Activated CD4-positive, alpha-beta T cell treated with anti-CD3 and anti-CD28 coated beads, Interleukin-2, amount 10 ng/mL, durations not matched to agents 24 days and 14 days (primary cell): ENCODE data around the gene MCF2L2. TPM values are rescaled to one million over a fixed set of nuclear protein-coding genes. Genes with fewer than 3 reads are reported as not detected.
"Not testable (repeated sequence)": the region's sequence is repeated elsewhere in the genome, so short reads cannot be mapped to it uniquely, and the experiment has no call there.

ENCODE experiments used
- DNase-seq: peaks from one replicate; pipeline ENCODE4 v3.0.0; 2022
- H3K27ac Mint-ChIP-seq: one replicate; pipeline ENCODE4 v1.8.0; 2022; ENCODE audit warnings: mild to moderate bottlenecking, mixed read lengths
- H3K27me3 Mint-ChIP-seq: one replicate; pipeline ENCODE4 v1.8.0; 2022; ENCODE audit warnings: mixed read lengths
- H3K36me3 Mint-ChIP-seq: one replicate; pipeline ENCODE4 v1.8.0; 2022; ENCODE audit warnings: low read depth, mild to moderate bottlenecking, mixed read lengths
- H3K4me1 Mint-ChIP-seq: one replicate; pipeline ENCODE4 v1.8.0; 2021; ENCODE audit warnings: mixed read lengths
- H3K4me3 Mint-ChIP-seq: one replicate; pipeline ENCODE4 v1.8.0; 2022; ENCODE audit warnings: mild to moderate bottlenecking, moderate library complexity, mixed read lengths
- H3K9me3 Mint-ChIP-seq: one replicate; pipeline ENCODE4 v1.8.0; 2021; ENCODE audit warnings: mixed read lengths
- intact Hi-C: fragments of 100-400 bp; cut with micrococcal nuclease; formaldehyde crosslinking; loops from one replicate; pipeline ENCODE4 v1.15.1; 2023
- total RNA-seq: library from RNA; stranded (reverse); gene quantifications from 2 replicates; pipeline ENCODE4 v1.2.3, GENCODE V29; 2022

The MCF2L2 gene
- total RNA-seq, 1 donor from 2014 or later, result 4.8 TPM

DNA sequence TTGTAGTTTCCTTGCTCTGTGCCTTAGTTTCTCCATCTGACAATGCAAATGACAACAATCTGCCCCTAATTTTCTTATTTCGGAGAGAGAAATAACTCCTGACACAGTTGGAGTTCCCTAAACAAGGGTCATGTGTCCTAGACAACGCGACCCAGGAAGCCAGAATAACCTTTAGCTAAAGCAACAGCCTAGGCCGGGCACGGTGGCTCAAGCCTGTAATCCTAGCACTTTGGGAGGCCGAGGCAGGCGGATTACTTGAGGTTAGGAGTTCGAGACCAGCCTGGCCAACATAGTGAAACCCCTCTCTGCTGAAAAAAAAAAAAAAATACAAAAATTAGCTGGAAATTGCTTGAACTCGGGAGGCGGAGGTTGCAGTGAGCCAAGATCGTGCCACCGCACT lies 49.9 kb downstream of the MCF2L2 start:
- no peak for DNase-seq
- Mint-ChIP-seq H3K27ac (no peak overlapping the region), H3K4me1 (peaks cover 25% of the 10 kb centered on the region), H3K4me3 (no peak overlapping the region), H3K27me3 (no peaks in the 10 kb centered on the region), H3K36me3 (peaks cover 4% of the 10 kb centered on the region), H3K9me3 (no peaks in the 10 kb centered on the region)
- intact Hi-C loops, result loop anchor here (5.0 kb wide), 1 partner anchor 111 kb away; no protein-coding TSS in a partner anchor

DNA sequence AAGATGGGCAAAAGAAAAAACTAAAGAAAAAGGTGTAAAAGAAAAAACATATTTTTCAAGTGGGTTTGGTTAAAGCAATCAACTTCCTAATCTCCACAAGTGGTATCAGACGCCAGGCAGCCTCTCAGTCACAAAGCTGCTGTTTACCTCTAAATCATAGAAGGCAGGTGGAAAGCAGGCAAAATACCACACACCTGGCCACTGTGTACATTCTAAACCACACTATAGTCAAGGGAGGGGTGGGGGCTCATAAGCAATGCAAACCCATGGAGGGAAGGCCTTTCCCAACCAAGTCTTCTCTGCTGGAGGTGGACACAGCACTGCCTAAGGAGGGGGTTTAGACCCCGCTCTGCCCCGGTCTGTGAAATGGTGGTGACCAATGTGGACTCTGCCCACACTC lies 50.4 kb downstream of the MCF2L2 start:
- intact Hi-C loops, result loop anchor here (5.0 kb wide), 1 partner anchor 111 kb away; no protein-coding TSS in a partner anchor
- Mint-ChIP-seq H3K9me3 (no peaks in the 10 kb centered on the region), H3K36me3 (peaks cover 4% of the 10 kb centered on the region), H3K27me3 (no peaks in the 10 kb centered on the region), H3K4me1 (peaks cover 25% of the 10 kb centered on the region), H3K27ac (no peak overlapping the region), H3K4me3 (no peak overlapping the region)
- no peak for DNase-seq

DNA sequence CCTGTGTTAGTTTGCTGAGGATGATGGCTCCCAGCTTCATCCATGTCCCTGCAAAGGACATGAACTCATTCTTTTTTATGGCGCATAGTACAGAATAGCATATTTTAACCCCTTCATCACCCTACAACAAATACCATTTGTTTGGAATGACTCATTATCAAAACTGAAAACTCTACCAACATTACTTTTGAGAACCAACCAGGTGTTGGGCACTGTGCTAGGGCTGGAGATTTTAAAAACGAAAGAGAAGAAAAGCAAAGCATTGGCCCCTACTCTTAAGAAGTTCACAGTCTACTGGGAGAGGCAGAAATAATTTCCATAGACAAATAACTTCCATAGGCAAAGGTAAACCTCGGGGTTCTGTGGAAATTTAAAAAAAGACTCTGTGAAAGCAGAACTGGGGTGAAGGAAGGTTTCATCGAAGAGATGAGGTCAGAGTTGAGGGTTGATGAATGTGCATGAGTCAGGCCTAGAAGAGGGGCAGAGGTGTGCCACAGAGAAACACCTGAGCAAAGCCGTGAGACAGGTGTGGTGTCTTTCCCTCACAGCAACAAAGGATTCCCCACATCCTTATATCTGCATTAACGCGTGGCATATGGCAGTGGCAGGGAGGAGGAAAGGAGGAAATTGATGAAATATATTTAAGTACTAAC lies 51.0 kb downstream of the MCF2L2 start:
- no peak for DNase-seq
- peak overlapping the region; percentile 71 for H3K27ac Mint-ChIP-seq
- peaks cover 4% of the 10 kb centered on the region for H3K36me3 Mint-ChIP-seq
- no peak overlapping the region for H3K4me3 Mint-ChIP-seq
- intact Hi-C loops, result loop anchor here (5.0 kb wide), 1 partner anchor 110 kb away; no protein-coding TSS in a partner anchor
- H3K27me3 Mint-ChIP-seq, result no peaks in the 10 kb centered on the region
- H3K9me3 Mint-ChIP-seq, result no peaks in the 10 kb centered on the region
- H3K4me1 Mint-ChIP-seq, result peaks cover 25% of the 10 kb centered on the region

- no peaks in the 10 kb centered on the region for H3K9me3 Mint-ChIP-seq
- intact Hi-C loops, result loop anchor here (5.0 kb wide), 1 partner anchor 108 kb away; no protein-coding TSS in a partner anchor
- no peak overlapping the region for H3K4me3 Mint-ChIP-seq
- no peaks in the 10 kb centered on the region for H3K27me3 Mint-ChIP-seq
- H3K36me3 Mint-ChIP-seq, result peaks cover 4% of the 10 kb centered on the region
- no peak for DNase-seq
- no peak overlapping the region for H3K27ac Mint-ChIP-seq
- H3K4me1 Mint-ChIP-seq, result peaks cover 21% of the 10 kb centered on the region
Measured at GRCh38 chr3:183375787-183376186, 52.6 kb downstream of the MCF2L2 start.

DNA sequence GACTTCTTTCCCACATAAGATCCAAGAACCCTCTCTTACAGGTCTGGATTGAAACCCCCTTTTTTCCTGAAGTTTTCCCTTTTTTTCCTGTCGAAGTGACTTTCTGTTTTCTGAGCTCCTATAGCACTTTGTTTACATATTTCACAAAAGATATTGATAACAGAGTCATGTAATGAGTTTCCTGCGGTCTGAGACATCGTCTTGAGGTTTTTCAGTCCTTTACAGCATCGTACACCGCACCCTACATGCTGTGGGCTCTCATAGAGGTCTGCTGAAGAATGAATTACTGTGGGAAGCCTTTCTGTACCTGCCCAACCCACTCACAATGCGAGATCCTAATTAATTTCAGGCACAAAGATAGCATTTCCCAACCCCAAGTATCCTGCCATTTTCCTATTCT lies 53.1 kb downstream of the MCF2L2 start:
- H3K27me3 Mint-ChIP-seq, result no peaks in the 10 kb centered on the region
- H3K4me1 Mint-ChIP-seq, result peaks cover 24% of the 10 kb centered on the region
- intact Hi-C loops, result loop anchor here (5.0 kb wide), 1 partner anchor 108 kb away; no protein-coding TSS in a partner anchor
- no peak overlapping the region for H3K27ac Mint-ChIP-seq
- no peak overlapping the region for H3K4me3 Mint-ChIP-seq
- peaks cover 4% of the 10 kb centered on the region for H3K36me3 Mint-ChIP-seq
- DNase-seq, result no peak
- H3K9me3 Mint-ChIP-seq, result no peaks in the 10 kb centered on the region

GRCh38 chr3:183372911-183373310 lies 55.5 kb downstream of the MCF2L2 start:
- H3K36me3 Mint-ChIP-seq, result peaks cover 7% of the 10 kb centered on the region
- no peaks in the 10 kb centered on the region for H3K27me3 Mint-ChIP-seq
- DNase-seq, result no peak
- H3K9me3 Mint-ChIP-seq, result peaks cover 3% of the 10 kb centered on the region
- intact Hi-C loops, result no loop called here
- no peak overlapping the region for H3K4me3 Mint-ChIP-seq
- no peak overlapping the region for H3K27ac Mint-ChIP-seq
- peaks cover 22% of the 10 kb centered on the region for H3K4me1 Mint-ChIP-seq

GRCh38 chr3:183371600-183371968 lies 56.8 kb downstream of the MCF2L2 start:
- H3K9me3 Mint-ChIP-seq, H3K4me3 Mint-ChIP-seq, DNase-seq, H3K27me3 Mint-ChIP-seq, H3K36me3 Mint-ChIP-seq, H3K27ac Mint-ChIP-seq, intact Hi-C loops: not testable (repeated sequence)
- H3K4me1 Mint-ChIP-seq, result peaks cover 15% of the 10 kb centered on the region

- Mint-ChIP-seq H3K4me3 (no peak overlapping the region), H3K27ac (no peak overlapping the region), H3K36me3 (peaks cover 8% of the 10 kb centered on the region), H3K9me3 (peaks cover 11% of the 10 kb centered on the region), H3K27me3 (no peaks in the 10 kb centered on the region), H3K4me1 (peaks cover 25% of the 10 kb centered on the region)
- intact Hi-C loops, result no loop called here
- no peak for DNase-seq
Measured at GRCh38 chr3:183370391-183370790, 58.0 kb downstream of the MCF2L2 start.

DNA sequence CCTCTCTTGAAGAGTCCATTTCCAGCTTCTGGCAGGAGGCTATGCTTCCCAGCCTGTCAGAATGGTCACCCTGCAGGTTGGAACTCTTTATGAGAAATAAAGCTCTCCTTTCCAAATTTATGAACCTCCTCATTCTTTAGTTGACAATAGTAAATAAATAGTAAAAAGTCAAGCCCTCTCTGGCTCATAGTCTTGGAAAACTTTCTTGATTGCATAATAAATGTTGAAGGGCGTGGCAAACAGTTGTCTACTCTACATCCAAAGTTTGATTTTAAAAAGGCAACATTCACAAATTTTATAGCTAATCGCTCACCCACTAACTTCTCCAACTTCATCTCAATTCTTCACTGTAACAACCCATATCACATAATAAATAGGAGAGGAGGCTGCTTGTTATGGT lies 58.8 kb downstream of the MCF2L2 start:
- Mint-ChIP-seq H3K36me3 (peaks cover 8% of the 10 kb centered on the region), H3K27me3 (no peaks in the 10 kb centered on the region), H3K27ac (no peak overlapping the region), H3K4me3 (no peak overlapping the region), H3K4me1 (peaks cover 24% of the 10 kb centered on the region), H3K9me3 (peaks cover 11% of the 10 kb centered on the region)
- no peak for DNase-seq
- intact Hi-C loops, result loop anchor here (5.0 kb wide), 1 partner anchor 62 kb away; no protein-coding TSS in a partner anchor

DNA sequence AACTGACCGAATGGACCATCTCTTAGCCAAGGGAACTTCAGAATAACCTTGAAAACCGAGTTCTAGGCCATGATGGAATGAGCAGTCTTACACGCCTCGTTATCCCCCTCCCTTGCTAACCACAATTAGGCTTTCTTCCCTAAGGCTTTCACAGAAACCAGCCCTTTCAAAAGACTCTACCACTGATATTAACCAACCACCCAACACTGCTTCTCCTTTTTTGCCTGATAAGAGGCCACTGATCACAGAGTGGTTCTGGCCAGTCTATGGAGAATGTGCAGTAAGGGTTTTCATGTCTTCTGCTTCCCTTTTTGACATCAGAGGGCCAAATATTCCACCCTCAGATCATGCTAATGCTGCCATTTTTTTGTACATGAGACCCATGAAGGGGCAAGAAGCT lies 59.3 kb downstream of the MCF2L2 start:
- no peak overlapping the region for H3K4me3 Mint-ChIP-seq
- intact Hi-C loops, result loop anchor here (5.0 kb wide), 1 partner anchor 62 kb away; no protein-coding TSS in a partner anchor
- peaks cover 24% of the 10 kb centered on the region for H3K4me1 Mint-ChIP-seq
- no peaks in the 10 kb centered on the region for H3K27me3 Mint-ChIP-seq
- no peak overlapping the region for H3K27ac Mint-ChIP-seq
- peaks cover 11% of the 10 kb centered on the region for H3K9me3 Mint-ChIP-seq
- peaks cover 8% of the 10 kb centered on the region for H3K36me3 Mint-ChIP-seq
- no peak for DNase-seq

DNA sequence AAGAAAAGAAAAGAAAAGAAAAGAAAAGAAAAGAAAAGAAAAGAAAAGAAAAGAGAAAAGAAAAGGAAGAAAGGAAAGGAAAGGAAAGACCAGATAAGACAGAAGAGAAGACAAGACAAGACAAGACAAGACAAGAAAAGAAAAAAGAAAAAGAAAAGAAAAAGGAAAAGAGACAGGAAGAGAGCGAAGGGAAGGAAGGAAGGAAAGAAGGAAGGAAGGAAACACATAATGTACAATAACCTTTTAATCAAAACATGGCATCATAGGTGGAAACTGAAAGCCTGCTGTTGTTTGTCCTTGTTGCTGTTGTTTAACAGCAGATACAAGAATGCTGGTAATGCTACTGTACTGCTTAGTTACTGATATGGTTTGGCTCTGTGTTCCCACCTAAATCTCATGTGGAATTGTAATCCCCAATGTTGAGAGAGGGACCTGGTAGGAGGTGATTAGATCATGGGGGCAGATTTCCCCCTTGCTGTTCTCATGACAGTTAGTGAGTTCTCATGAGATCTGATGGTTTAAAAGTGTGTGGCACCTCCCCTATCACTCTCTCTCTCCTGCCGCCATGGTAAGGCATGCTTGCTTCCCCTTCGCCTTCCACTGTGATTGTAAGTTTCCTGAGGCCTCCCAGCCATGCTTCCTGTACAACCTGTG lies 67.3 kb downstream of the MCF2L2 start:
- H3K36me3 Mint-ChIP-seq, result peaks cover 10% of the 10 kb centered on the region
- intact Hi-C loops, result no loop called here
- no peaks in the 10 kb centered on the region for H3K27me3 Mint-ChIP-seq
- no peak for DNase-seq
- H3K9me3 Mint-ChIP-seq, result peaks cover 4% of the 10 kb centered on the region
- no peak overlapping the region for H3K27ac Mint-ChIP-seq
- no peak overlapping the region for H3K4me3 Mint-ChIP-seq
- peaks cover 12% of the 10 kb centered on the region for H3K4me1 Mint-ChIP-seq

GRCh38 chr3:183359036-183359435 lies 69.4 kb downstream of the MCF2L2 start:
- no peak overlapping the region for H3K4me3 Mint-ChIP-seq
- DNase-seq, result no peak
- intact Hi-C loops, result no loop called here
- peaks cover 2% of the 10 kb centered on the region for H3K4me1 Mint-ChIP-seq
- H3K27ac Mint-ChIP-seq, result no peak overlapping the region
- peaks cover 8% of the 10 kb centered on the region for H3K36me3 Mint-ChIP-seq
- H3K27me3 Mint-ChIP-seq, result no peaks in the 10 kb centered on the region
- H3K9me3 Mint-ChIP-seq, result no peaks in the 10 kb centered on the region

DNA sequence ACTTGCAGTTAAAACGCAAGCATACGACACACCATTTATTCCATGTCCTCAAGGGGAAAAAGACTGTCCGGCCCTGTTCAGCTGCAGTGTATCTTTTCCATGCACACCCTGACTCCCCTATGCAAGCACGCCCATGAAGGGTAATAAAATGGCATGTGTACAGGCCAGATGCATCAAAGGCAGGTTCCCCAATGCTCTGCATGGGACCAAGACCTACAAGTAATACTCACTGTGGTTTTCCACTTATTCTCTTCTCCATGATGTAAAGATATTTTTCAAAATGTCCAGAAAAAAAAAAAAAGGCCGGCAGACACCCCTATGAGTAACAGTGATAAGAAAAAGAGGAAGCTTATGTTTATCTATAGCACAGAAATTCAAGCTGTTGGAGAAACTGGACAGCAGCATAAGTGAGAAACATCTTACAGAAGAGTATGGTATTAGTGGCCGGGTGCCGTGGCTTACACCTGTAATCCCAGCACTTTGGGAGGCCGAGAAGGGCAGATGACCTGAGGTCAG lies 70.8 kb downstream of the MCF2L2 start:
- intact Hi-C loops, result no loop called here
- DNase-seq, result no peak
- H3K4me3 Mint-ChIP-seq, result no peak overlapping the region
- H3K36me3 Mint-ChIP-seq, result peaks cover 8% of the 10 kb centered on the region
- H3K27me3 Mint-ChIP-seq, result no peaks in the 10 kb centered on the region
- no peak overlapping the region for H3K27ac Mint-ChIP-seq
- no peaks in the 10 kb centered on the region for H3K9me3 Mint-ChIP-seq
- peaks cover 2% of the 10 kb centered on the region for H3K4me1 Mint-ChIP-seq

- Mint-ChIP-seq H3K27ac (no peak overlapping the region), H3K36me3 (peaks cover 8% of the 10 kb centered on the region), H3K4me1 (peaks cover 2% of the 10 kb centered on the region), H3K9me3 (no peaks in the 10 kb centered on the region), H3K27me3 (no peaks in the 10 kb centered on the region), H3K4me3 (no peak overlapping the region)
- DNase-seq, result no peak
- intact Hi-C loops, result no loop called here
Measured at GRCh38 chr3:183356920-183357319, 71.5 kb downstream of the MCF2L2 start.
